Thyroid gland (tissue), 4 donors: ENCODE results near the gene FAM240A.

Source experiments
- POLR2A ChIP-seq, 2 donors: fragments of 450-650 bp; IDR thresholded peaks; one replicate each; pipeline ENCODE4 v1.6.1; 2017; ENCODE audit warnings: antibody characterized with exemption in 2 of 2, mild to moderate bottlenecking in 2 of 2, moderate library complexity in 1 of 2
- TF ChIP-seq, protein P1 (sequence below), 6 experiments: fragments of 200-600 bp in 3 of 6; fragments of 450-650 bp in 3 of 6; sonication (generic) in 3 of 6; IDR thresholded peaks; one replicate each; pipeline ENCODE4 v1.5.1; 2016 to 2019; ENCODE audit warnings: antibody characterized with exemption in 6 of 6, mild to moderate bottlenecking in 2 of 6, inconsistent platforms in 1 of 6, moderate library complexity in 1 of 6

DNA sequence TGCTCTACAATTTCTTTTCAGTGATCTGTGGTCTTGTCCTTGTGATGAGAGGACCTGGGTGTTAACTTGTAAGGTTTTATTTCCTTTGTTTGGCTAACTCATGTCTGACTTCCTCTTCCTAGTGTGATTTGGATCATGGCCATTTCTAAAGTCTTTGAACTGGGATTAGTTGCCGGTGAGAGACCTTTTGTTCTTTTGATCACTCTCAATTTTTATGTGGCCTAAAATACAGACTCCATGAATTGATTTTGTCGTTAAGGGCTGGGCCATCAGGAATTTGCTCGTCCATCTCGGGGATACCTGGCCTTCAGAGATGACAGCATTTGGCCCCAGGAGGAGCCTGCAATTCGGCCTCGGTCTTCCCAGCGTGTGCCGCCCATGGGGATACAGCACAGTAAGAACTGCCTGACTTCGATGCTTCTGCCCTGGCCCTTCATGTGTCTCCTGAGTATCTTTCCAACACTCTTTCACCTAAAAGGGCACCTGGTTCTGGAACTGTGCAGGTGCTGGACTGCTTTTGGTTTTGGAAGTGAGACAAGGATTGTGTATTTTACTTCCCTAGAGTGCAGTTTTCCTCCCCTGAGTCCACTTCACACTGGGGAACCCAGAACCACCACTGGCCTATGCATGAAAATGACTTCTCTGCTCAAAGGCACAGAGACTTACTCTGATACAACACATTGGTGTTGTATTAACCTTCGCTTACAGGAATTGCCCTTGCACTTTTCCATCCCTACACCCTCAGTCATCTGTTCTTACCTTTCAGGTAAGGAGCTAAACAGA is 33.2 kb upstream of the FAM240A start:
- TF ChIP-seq, protein P1, sequence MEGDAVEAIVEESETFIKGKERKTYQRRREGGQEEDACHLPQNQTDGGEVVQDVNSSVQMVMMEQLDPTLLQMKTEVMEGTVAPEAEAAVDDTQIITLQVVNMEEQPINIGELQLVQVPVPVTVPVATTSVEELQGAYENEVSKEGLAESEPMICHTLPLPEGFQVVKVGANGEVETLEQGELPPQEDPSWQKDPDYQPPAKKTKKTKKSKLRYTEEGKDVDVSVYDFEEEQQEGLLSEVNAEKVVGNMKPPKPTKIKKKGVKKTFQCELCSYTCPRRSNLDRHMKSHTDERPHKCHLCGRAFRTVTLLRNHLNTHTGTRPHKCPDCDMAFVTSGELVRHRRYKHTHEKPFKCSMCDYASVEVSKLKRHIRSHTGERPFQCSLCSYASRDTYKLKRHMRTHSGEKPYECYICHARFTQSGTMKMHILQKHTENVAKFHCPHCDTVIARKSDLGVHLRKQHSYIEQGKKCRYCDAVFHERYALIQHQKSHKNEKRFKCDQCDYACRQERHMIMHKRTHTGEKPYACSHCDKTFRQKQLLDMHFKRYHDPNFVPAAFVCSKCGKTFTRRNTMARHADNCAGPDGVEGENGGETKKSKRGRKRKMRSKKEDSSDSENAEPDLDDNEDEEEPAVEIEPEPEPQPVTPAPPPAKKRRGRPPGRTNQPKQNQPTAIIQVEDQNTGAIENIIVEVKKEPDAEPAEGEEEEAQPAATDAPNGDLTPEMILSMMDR (IDR thresholded peaks at IDR 0.05), result no peak
- no peak for TF ChIP-seq POLR2A (IDR thresholded peaks at IDR 0.05)
